GM18868 (cell line): Measurements from ENCODE around the gene FGFBP3.

Source experiments
- ATAC-seq: cut with Tn5 transposase; IDR thresholded peaks from one replicate; pipeline ENCODE4 v1.9.1; 2021; ENCODE audit warnings: mild to moderate bottlenecking, moderate library complexity; ENCODE audit not compliant: unreplicated experiment

The FGFBP3 gene

GRCh38 chr10:91909117-91909677 lies at the start of gene FGFBP3:
TSS of gene FGFBP3 (minus strand) at chr10:91909486. CDS start at chr10:91908969, 517 bp downstream.
- no peak for ATAC-seq

- ATAC-seq: no peak
Measured at GRCh38 chr10:91957091-91957490, 47.8 kb upstream of the FGFBP3 start.

GRCh38 chr10:91955114-91955513 lies 45.8 kb upstream of the FGFBP3 start:
- no peak for ATAC-seq

GRCh38 chr10:91953600-91954160 lies 44.4 kb upstream of the FGFBP3 start:
- ATAC-seq: no peak

- ATAC-seq: peak; percentile 48
Measured at GRCh38 chr10:91944880-91945630, 35.8 kb upstream of the FGFBP3 start.

DNA sequence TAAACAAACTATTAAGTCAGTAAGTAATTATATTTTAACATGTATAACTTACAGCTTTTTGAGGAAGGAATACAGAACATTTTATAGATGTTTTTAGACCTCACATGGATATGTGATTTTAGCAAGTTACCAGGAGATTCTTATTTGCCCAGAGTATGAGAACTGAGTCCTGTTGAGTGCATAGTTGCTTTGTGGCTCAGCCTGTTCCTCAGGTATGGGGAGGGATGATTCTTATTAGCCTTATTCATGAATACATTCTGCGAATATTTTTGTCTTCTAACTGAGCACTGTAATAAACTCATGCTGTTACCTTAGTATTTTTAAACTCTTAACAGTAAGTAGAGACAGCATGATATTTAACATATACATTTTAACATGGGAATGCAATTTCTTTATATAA lies 32.1 kb upstream of the FGFBP3 start:
- ATAC-seq: no peak

- no peak for ATAC-seq
Measured at GRCh38 chr10:91939653-91940052, 30.4 kb upstream of the FGFBP3 start.

DNA sequence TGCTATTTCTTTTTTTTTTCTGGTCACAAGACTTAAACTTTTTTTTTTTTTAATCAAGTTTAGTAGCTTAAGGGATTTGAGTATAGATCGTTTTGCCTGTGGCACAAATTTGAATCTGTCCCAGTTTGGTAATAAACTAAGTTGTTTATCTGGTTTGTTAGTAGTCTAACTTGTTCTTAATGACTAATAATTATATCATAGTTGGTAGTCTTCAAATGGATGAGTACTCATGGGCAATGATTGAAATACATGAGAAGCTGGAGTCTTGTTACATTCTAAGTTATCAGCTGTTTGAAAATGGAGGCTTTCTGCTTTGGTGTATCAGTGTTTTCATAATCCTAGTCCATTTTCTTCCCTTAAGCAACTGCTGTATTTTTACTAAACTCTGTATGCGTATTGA lies 26.6 kb upstream of the FGFBP3 start:
- ATAC-seq: no peak

GRCh38 chr10:91932737-91933136 lies 23.5 kb upstream of the FGFBP3 start:
- no peak for ATAC-seq

- ATAC-seq: no peak
Measured at GRCh38 chr10:91931526-91932190, 22.4 kb upstream of the FGFBP3 start.

GRCh38 chr10:91930939-91931338 lies 21.7 kb upstream of the FGFBP3 start:
- no peak for ATAC-seq

GRCh38 chr10:91925022-91925320 lies 15.7 kb upstream of the FGFBP3 start:
- no peak for ATAC-seq

GRCh38 chr10:91924212-91925021 lies 15.1 kb upstream of the FGFBP3 start:
- ATAC-seq: peak; percentile 22

- peak; percentile 97 for ATAC-seq
Measured at GRCh38 chr10:91923371-91924211, 14.3 kb upstream of the FGFBP3 start, which contains the start of gene BTAF1. TSS of gene BTAF1 (plus strand) at chr10:91923770. CDS start at chr10:91924077, 307 bp downstream.

GRCh38 chr10:91919651-91920050 lies 10.4 kb upstream of the FGFBP3 start:
- ATAC-seq: no peak

DNA sequence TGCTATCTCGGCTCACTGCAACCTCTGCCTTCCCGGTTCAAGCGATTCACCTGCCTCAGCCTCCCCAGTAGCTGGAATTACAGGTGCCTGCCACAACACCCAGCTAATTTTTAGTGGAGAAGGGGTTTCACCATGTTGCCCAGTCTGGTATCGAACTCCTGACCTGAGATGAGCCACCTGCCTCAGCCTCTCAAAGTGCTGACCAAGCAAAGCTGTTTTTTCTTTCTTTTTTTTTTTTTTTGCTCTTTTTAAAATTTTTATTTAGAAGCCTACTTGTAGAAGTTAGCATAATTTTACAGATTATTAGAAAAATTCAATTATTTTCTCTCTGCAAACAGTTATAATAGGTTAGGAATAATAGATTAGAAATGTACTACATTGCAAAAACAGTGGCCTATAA lies 1.2 kb upstream of the FGFBP3 start:
- no peak for ATAC-seq

GRCh38 chr10:91908337-91909116 lies 759 bp downstream of the FGFBP3 start:
- ATAC-seq: peak; percentile 90

DNA sequence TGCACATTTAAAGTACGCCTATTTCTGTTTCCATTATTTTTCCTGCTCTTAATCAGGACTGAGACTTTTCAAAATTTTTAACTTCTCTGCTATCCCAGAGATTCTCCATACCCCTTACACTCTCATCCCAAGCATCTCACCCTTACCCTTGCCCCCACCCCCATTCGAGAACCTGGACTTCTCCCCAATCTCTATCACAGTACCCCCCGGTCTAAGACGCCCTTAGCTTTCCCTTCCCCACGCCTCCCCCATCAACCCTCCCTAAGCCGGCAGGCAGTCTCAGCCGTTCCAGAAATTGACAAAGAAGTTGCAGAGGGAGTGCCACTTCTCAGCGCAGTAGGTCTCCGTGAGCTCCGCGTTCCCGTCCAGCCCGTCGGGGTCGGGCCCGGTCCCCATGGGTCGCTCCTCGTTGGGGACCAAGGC lies 1.4 kb downstream of the FGFBP3 start:
- ATAC-seq: no peak

GRCh38 chr10:91907033-91907594 lies 2.2 kb downstream of the FGFBP3 start:
- no peak for ATAC-seq
